IMR-90 (cell line): Measurements from ENCODE around the gene INTS11.

Experiments
- CEBPB ChIP-seq: IDR thresholded peaks from 2 replicates; pipeline ENCODE4 v1.6.1; 2012; ENCODE audit warnings: low read depth, low read length, improper control_type of control experiment
- MAZ ChIP-seq: IDR thresholded peaks from 2 replicates; pipeline ENCODE4 v1.6.1; 2012; ENCODE audit warnings: low read depth, mild to moderate bottlenecking, low read length, improper control_type of control experiment, moderate library complexity, borderline replicate concordance
- POLR2A ChIP-seq: IDR thresholded peaks from 2 replicates; pipeline ENCODE4 v1.6.1; 2012; ENCODE audit warnings: mild to moderate bottlenecking, low read depth, low read length
- RAD21 ChIP-seq: IDR thresholded peaks from 2 replicates; pipeline ENCODE4 v1.6.1; 2012; ENCODE audit warnings: low read length, improper control_type of control experiment
- RCOR1 ChIP-seq: IDR thresholded peaks from 2 replicates; pipeline ENCODE4 v1.6.1; 2012; ENCODE audit warnings: mild to moderate bottlenecking, low read length, improper control_type of control experiment; ENCODE audit not compliant: insufficient replicate concordance
- RFX5 ChIP-seq: IDR thresholded peaks from 2 replicates; pipeline ENCODE4 v1.8.0; 2012; ENCODE audit warnings: low read depth, mild to moderate bottlenecking, low read length, moderate library complexity
- TF ChIP-seq, protein P1 (sequence below): conservative IDR thresholded peaks from 2 replicates; pipeline ENCODE4 v1.5.1; 2012; ENCODE audit warnings: mild to moderate bottlenecking, low read depth, low read length, improper control_type of control experiment
- TF ChIP-seq, protein P2 (sequence below): fragments of 150-350 bp; IDR thresholded peaks from 2 replicates; pipeline ENCODE4 v1.6.1; 2016; ENCODE audit warnings: low read depth, mild to moderate bottlenecking, low read length, moderate library complexity, borderline replicate concordance

DNA sequence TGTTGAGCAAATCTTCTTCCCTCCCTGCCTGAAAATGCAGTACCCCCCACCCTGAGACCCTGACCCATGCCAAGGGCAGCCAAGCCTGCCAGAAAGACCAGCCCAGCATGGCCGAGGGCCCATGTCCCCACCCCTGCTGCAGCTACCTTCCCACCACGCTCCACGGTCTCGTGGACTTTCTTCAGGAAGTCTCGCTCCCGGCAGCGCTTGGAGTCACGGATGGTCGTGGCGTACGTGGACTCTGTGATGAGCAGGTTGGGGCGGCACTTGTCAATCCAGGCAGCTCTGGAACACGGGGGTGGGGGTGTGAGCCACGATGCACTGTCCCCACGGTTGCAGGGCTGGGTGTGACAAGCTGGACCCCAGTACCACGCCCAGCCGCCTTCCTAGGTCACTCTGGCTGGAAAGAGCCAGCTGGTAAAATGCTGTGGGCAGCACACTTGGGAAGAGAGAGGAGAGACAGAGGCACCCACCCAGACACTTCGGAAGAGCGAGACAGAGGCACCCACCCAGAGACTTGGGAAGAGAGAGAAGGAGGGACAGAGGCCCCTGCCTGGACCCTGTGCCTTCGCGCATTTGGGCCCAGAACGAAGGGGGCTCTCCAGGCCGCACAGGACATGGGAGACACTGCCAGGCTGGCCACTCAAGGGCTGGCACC is 9.7 kb downstream of the INTS11 start:
- TF ChIP-seq, protein P1, sequence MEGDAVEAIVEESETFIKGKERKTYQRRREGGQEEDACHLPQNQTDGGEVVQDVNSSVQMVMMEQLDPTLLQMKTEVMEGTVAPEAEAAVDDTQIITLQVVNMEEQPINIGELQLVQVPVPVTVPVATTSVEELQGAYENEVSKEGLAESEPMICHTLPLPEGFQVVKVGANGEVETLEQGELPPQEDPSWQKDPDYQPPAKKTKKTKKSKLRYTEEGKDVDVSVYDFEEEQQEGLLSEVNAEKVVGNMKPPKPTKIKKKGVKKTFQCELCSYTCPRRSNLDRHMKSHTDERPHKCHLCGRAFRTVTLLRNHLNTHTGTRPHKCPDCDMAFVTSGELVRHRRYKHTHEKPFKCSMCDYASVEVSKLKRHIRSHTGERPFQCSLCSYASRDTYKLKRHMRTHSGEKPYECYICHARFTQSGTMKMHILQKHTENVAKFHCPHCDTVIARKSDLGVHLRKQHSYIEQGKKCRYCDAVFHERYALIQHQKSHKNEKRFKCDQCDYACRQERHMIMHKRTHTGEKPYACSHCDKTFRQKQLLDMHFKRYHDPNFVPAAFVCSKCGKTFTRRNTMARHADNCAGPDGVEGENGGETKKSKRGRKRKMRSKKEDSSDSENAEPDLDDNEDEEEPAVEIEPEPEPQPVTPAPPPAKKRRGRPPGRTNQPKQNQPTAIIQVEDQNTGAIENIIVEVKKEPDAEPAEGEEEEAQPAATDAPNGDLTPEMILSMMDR = no peak
- TF ChIP-seq RAD21 (no peak), POLR2A (no peak), CEBPB (no peak), RCOR1 (no peak), MAZ (no peak), RFX5 (no peak)
- TF ChIP-seq, protein P2, sequence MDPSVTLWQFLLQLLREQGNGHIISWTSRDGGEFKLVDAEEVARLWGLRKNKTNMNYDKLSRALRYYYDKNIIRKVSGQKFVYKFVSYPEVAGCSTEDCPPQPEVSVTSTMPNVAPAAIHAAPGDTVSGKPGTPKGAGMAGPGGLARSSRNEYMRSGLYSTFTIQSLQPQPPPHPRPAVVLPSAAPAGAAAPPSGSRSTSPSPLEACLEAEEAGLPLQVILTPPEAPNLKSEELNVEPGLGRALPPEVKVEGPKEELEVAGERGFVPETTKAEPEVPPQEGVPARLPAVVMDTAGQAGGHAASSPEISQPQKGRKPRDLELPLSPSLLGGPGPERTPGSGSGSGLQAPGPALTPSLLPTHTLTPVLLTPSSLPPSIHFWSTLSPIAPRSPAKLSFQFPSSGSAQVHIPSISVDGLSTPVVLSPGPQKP = no peak
